ENCODE results near the gene RFX2.
A peak's percentile ranks its signal among the peaks of the same experiment; 100 is the strongest.

Gene RFX2

DNA sequence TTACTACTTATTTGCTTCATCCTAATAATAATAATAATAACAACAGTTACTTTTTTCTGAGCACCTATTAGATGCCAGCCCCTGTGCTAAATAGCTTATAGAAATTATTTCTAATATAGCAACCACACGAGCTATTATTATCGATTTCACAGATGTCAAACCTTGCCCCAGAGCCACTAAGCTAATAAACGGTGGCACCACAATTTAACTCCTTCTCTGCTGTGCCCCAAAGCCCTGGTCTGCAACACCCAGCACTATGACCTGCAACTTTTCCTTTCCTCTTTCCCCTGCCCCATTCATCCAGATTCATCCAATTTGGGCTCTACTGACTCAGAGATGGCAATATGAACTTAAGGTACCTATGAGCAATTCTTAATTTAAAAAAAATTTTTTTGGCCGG is 6.4 kb downstream of the RFX2 start:
- DNase-seq (ENCODE audit: low spot score), result no peak

- no peak for DNase-seq (ENCODE audit: low spot score)
These were observed 7.1 kb downstream of the RFX2 start for GRCh38 chr19:6103217-6103644.

- no peak for DNase-seq (ENCODE audit: low spot score)
These were observed 8.3 kb downstream of the RFX2 start for GRCh38 chr19:6101991-6102390.

GRCh38 chr19:6101291-6101825 is 8.9 kb downstream of the RFX2 start:
- no peak for DNase-seq (ENCODE audit: low spot score)

DNA sequence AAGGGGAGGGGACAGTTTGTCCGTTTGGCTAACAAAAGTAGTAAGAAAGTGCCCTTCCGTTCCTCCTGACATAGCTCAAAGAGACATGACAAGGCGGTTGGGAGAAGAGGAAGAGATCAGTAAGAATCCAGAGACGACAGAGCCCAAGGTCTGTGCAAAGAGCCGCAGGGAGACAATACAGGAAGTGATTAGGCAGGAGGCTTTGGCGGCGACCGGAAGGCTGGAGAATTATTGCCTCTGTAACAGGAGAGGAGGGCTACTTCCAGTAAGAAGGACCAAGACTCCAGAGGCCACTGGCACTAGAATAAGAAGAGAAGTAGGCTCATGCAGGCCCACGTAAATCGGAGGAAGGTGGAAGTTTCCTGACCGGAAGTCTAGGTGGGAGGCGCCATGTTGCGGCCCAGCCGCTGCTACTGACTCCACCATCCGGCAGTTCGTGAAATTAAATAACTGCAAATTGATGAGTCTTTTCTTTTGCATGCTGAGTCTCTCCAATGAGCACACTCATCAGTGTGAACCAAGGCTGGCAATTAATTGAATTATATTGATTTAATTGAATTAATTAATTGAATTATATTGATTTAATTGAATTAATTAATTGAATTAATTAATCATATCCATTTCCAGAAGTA is 9.9 kb downstream of the RFX2 start:
- DNase-seq (ENCODE audit: low spot score), result no peak

DNA sequence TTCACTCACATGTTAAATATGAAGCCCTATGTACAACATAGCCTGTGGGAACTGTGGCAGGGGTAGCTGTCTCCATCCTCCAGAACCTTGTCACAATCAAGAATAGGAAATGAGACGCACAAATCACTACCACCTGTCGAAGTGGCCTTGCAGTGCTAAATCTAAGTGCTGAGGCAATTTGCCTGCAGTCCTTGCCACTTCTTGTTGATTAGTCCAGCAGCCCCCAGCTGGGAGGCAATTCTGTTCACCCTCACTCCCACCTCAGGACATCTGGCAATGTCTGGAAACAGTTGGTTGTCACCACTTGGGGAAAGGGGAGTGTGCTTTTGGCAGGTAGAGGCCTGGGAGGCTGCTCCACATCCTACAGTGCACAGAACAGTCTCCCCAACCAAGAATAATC is 10.7 kb downstream of the RFX2 start:
- DNase-seq (ENCODE audit: low spot score), result no peak

DNA sequence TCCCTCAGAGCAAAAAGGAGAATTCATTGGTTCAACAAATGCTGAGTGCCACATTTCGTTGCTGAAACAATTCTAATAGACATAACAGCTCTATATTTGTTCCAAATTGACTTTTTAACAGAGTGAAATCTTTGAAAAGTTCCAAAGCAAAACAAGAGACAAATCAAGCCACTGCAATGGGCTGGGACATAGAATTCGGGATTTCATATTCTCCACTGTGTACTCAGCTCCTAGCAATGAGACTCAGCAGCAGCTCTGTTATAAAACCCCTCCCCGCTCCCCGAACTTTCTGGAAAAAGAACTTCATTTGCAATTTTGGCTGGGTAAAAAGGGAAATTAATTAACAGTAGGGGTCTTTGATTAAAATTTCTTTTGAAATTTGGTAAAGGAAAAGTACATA is 11.3 kb downstream of the RFX2 start:
- DNase-seq (ENCODE audit: low spot score), result no peak

DNA sequence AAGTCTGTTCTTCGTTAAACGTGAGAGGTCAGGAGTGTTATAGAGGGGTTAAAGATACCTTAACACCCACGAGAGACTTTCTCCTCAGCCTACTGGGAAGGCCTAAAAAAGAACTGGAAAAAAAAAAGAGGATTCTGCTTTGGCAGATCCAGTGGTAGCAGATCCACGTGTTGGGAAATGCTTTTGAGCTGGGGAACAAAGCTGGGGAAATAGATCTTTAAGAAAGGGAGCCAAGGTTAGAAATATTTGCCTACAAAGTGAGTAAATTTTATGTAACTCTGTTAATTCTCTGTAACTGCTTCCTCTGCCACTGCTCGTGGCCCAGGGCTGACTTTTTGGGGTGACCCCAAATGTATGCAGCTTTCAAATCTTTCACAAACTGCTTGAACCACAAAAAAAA is 11.7 kb downstream of the RFX2 start:
- no peak for DNase-seq (ENCODE audit: low spot score)

DNA sequence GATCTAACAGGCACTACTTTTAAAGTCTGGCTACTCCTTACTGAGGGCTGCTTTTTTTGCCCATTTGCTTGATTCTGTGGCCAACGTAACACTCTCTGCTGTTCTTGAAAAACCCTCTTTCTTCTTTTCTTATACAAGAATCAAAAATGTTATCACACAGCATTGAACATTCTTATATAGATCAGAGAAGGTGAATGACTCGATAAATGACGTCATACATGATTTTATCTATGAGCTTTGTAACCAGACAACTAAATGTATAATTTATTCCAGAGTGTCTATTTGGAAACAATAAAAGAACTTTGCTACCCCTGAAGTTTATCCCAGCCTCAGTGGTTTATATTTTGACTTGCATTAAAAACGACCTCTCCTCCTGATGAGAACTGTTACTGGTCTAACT is 12.4 kb downstream of the RFX2 start:
- DNase-seq (ENCODE audit: low spot score), result no peak

- DNase-seq (ENCODE audit: low spot score), result no peak
These were observed 14.5 kb downstream of the RFX2 start for GRCh38 chr19:6095760-6096159.

DNA sequence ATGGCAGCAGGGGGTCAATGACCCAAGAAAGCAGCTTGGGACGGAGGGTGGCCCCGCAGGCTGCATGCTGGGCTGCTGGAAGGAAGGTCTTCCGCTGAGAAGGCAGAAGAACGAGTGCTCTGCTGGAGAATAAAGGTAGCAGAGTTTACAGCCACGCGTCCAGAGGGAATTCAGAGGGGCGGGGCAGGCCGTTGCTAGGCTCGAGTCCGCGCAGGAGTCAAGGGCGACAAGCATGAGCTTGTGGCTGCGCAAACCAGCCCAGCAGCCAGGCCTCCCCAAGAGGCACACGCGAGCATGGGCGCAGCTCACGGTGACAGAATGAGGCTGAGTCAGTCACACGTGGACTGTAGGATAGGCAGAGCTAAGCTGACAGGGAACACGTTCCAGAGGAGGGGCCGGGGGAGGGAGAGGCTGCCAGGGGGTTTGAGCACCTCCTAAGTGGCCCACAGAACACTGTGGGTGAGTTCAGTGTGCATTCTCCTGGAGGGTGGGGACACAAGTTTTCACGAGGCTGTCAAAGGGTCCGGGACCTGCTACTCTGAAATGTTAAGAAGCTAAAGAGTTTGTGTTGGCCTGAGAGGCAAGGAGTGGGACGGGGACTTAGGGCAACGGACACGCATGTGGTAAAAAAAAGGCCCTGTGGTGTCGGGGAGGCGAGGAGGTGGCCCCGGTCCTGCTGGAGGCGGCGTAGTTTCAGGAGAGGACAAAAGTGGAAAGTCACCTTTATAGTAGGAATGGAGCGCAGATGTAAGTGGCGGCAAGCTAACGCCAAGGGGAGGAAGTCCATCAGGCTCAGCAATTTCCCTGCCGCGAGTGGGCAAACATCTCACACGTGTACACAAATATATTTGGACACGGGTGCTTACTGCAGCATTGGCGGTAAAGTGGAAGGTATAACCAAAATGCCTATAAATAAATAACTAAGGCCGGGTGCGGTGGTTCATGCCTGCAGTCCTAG is 17.7 kb downstream of the RFX2 start:
- DNase-seq (ENCODE audit: low spot score), result peak; percentile 79

DNA sequence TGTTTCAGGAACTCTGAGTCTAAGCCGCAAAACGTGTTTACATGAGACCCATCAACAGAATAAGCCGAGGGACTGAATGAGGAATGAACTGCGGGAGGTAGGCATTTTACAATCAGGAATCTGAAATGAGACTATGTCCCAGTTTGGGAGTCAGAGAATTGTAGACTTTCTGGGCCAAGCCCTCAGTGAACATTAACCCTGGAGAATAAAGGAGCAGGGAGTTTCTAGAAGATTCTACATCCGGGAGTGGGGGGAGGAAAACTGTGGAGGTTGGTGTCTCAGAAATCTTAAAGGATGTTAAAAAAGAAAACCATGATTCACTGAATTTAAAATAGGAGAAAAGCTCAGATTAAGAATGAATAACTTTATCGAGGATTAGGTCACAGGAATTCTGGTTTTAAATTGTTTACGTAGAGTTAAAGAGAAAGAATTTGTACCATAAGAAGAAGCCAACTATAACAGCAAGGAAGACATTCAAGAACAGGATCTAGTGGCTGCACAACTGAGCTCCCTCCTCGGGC is 18.5 kb downstream of the RFX2 start:
- no peak for DNase-seq (ENCODE audit: low spot score)

DNA sequence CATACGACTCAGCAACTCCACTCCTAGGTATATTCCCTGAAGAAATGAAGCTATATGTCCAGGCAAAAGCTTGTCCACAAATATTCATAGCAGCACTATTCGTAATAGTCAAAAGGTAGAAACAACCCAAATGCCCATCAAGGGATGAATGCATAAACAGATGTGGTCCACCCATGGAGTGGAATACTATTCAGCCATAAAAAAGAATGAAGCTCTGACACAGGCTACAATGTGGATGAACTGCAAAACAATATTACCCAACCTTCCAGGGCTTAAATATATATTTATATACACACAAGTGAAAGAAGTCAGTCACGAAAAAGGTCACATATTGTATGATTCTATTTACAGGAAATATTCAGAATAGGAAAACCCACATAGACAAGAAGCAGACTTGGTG is 19.7 kb downstream of the RFX2 start:
- DNase-seq (ENCODE audit: low spot score), result no peak

GRCh38 chr19:6088602-6089049 is 21.7 kb downstream of the RFX2 start:
- no peak for DNase-seq (ENCODE audit: low spot score)

- DNase-seq (ENCODE audit: low spot score), result no peak
These were observed 23.2 kb downstream of the RFX2 start for GRCh38 chr19:6087074-6087571.

DNA sequence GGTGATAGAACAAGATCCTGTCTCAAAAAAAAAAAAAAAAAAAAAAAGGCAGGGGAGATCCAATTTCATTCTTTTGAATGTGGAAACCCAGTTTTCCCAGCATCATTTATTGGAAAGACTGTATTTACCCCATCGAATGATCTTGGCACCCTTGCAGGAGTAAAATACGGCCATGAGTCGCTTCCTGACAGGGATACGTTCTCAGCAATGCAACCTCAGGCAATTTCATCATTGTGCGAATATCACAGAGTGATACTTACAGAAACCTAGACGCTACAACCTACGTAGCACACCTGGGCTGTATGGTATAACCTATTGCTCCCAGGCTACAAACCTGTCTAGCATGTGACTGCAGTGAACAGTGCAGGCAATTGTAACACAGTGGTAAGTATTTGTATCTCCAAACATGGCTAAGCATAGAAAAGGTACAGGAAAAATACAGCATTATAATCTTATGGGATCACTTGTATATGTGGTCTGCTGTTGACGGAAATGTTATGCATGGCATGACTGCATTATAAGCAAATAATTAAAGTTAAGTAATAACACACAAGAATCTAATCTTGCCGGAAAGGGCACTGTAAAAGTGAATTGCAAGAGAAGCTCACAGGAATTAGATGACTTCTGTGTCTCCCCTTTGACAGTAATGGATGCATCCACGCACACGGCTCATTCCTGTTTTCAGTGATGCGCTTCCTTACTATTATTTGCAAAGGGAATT is 24.1 kb downstream of the RFX2 start:
- no peak for DNase-seq (ENCODE audit: low spot score)

DNA sequence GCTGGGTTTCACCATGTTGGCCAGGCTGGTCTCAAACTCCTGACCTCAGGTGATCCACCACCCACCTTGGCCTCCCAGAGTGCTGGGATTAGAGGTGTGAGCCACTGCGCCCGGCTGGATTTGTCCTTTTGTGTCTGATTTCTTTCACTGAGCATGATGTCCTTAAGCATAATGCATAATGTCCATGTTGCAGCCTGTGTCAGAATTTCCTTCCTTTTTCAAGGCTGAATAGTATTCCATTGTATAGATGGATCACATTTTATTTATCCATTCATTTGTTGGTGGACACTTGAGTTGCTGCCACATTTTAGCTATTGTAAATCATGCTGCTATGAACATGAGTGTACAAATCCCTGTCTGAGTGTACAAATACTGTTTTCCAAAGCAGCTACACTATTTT is 25.5 kb downstream of the RFX2 start:
- DNase-seq (ENCODE audit: low spot score), result no peak

- DNase-seq (ENCODE audit: low spot score), result no peak
These were observed 31.2 kb downstream of the RFX2 start for GRCh38 chr19:6079107-6079506.

GRCh38 chr19:6078068-6078467 is 32.2 kb downstream of the RFX2 start:
- DNase-seq (ENCODE audit: low spot score), result no peak

- no peak for DNase-seq (ENCODE audit: low spot score)
These were observed 33.4 kb downstream of the RFX2 start for GRCh38 chr19:6076675-6077463.

DNA sequence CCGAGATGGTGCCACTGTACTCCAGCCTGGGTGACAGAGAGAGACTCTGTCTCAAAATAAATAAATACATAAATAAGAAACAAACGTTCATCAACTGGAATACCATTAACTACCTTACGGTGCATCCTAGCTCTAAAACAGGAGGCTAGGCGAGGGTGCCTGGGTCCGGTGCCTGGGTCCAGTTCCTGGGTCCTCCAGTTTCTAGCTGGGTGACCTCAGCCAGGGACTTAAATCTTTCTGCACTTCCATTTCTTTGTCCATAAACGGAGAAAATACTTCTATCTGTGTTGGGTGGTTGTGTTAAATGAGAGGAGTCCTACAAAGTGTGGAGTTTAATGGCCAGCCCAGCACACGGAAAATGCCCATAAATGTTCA is 34.0 kb downstream of the RFX2 start:
- no peak for DNase-seq (ENCODE audit: low spot score)

All from ecto neural progenitor cell (in vitro differentiated cells).